Measurements from ENCODE around the gene RBM7.

The RBM7 gene

DNA sequence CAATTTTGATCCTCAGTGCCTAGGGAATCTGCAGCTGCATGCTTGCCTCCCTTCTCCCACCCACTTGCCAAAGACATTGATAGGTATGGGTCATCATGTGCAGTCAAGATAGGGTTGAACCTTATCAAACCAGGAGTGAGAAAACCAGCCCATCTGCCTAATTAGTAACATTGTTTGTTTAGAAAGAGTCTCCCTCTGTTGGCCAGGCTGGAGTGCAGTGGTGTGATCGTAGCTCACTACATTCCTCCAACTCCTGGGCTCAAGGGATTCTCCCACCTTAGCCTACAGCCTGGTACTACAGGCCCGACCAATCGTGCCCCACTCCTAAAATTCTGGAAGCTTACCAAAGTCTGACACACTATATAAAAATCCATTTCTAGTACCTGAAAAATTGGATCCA lies 4.7 kb upstream of the RBM7 start:
- TF ChIP-seq, protein P1, sequence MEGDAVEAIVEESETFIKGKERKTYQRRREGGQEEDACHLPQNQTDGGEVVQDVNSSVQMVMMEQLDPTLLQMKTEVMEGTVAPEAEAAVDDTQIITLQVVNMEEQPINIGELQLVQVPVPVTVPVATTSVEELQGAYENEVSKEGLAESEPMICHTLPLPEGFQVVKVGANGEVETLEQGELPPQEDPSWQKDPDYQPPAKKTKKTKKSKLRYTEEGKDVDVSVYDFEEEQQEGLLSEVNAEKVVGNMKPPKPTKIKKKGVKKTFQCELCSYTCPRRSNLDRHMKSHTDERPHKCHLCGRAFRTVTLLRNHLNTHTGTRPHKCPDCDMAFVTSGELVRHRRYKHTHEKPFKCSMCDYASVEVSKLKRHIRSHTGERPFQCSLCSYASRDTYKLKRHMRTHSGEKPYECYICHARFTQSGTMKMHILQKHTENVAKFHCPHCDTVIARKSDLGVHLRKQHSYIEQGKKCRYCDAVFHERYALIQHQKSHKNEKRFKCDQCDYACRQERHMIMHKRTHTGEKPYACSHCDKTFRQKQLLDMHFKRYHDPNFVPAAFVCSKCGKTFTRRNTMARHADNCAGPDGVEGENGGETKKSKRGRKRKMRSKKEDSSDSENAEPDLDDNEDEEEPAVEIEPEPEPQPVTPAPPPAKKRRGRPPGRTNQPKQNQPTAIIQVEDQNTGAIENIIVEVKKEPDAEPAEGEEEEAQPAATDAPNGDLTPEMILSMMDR (conservative IDR thresholded peaks at IDR 0.05; ENCODE audit: low read length) = peak; percentile 63
- TF ChIP-seq EZH2phosphoT487 (IDR thresholded peaks at IDR 0.05; ENCODE audit: borderline replicate concordance) = no peak
- Histone ChIP-seq H3K9me2 (replicated peaks; ENCODE audit: low read depth, low read length) (no peaks in the 10 kb centered on the region), H3K4me1 (ENCODE audit: insufficient read depth, low read length, poor library complexity, severe bottlenecking) (peaks cover 24% of the 10 kb centered on the region), H3K27me3 (ENCODE audit: insufficient read depth, low read length, poor library complexity, severe bottlenecking) (no peaks in the 10 kb centered on the region), H3K9ac (ENCODE audit: low read depth, low read length, poor library complexity, severe bottlenecking) (no peak overlapping the region), H3K79me2 (ENCODE audit: insufficient read depth, low read length) (peaks cover 23% of the 10 kb centered on the region), H3K9me3 (ENCODE audit: insufficient read depth, low read depth, low read length) (no peaks in the 10 kb centered on the region), H3K36me3 (ENCODE audit: insufficient read depth, low read length) (no peaks in the 10 kb centered on the region), H3F3A (ENCODE audit: low read depth) (peaks cover 3% of the 10 kb centered on the region; the same call in 1 of the 2 replicates), H2AFZ (ENCODE audit: low read length) (no peak overlapping the region), H3K4me3 (ENCODE audit: low read length, poor library complexity, severe bottlenecking) (no peak overlapping the region), H4K20me1 (ENCODE audit: insufficient read depth, low read length, poor library complexity, severe bottlenecking) (peaks cover 6% of the 10 kb centered on the region), H3K4me2 (ENCODE audit: low read depth, low read length, poor library complexity, severe bottlenecking) (no peak overlapping the region)

GRCh38 chr11:114396916-114397315 lies 3.5 kb upstream of the RBM7 start:
- Histone ChIP-seq H3K4me3 (ENCODE audit: low read length, poor library complexity, severe bottlenecking) (no peak overlapping the region), H3F3A (ENCODE audit: low read depth) (peaks cover 3% of the 10 kb centered on the region; the same call in 1 of the 2 replicates), H3K4me1 (ENCODE audit: insufficient read depth, low read length, poor library complexity, severe bottlenecking) (peaks cover 32% of the 10 kb centered on the region), H3K9ac (ENCODE audit: low read depth, low read length, poor library complexity, severe bottlenecking) (no peak overlapping the region), H4K20me1 (ENCODE audit: insufficient read depth, low read length, poor library complexity, severe bottlenecking) (peaks cover 14% of the 10 kb centered on the region), H3K4me2 (ENCODE audit: low read depth, low read length, poor library complexity, severe bottlenecking) (peak overlapping the region; percentile 31), H3K9me2 (replicated peaks; ENCODE audit: low read depth, low read length) (no peaks in the 10 kb centered on the region), H3K27me3 (ENCODE audit: insufficient read depth, low read length, poor library complexity, severe bottlenecking) (no peaks in the 10 kb centered on the region), H3K9me3 (ENCODE audit: insufficient read depth, low read depth, low read length) (no peaks in the 10 kb centered on the region), H3K36me3 (ENCODE audit: insufficient read depth, low read length) (no peaks in the 10 kb centered on the region), H3K79me2 (ENCODE audit: insufficient read depth, low read length) (peaks cover 34% of the 10 kb centered on the region), H2AFZ (ENCODE audit: low read length) (no peak overlapping the region)
- TF ChIP-seq, protein P1 (conservative IDR thresholded peaks at IDR 0.05; ENCODE audit: low read length) = no peak
- TF ChIP-seq EZH2phosphoT487 (IDR thresholded peaks at IDR 0.05; ENCODE audit: borderline replicate concordance) = no peak

DNA sequence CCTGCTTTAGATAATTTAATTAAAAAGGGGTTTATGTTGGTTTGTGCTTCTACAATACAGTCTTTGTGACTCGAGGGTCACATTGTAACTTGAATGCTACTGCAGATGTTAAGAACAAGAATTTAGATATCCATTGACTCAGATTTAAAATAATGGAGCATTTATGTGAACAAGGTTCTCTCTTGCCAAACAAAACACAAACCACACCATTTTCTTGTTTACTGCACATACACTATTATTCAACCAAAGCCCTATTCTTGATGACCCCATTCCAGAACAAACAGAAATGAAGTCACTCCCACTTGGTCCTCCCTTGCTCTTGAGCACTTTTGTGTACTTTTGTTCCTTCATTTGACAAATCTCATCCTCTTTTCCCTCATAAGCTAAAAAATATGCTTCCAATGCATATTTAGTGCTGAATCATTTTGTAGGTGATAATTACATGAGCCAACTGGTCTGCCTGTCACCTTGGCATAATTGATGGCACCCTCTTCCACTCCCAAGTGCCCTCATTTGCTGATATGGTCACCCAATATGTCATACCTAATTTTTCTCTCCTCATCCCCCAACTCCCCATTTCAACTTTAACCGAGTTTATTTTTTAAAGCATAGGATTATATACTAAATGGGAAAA lies 3.0 kb upstream of the RBM7 start:
- no peaks in the 10 kb centered on the region for H3K27me3 ChIP-seq (ENCODE audit: insufficient read depth, low read length, poor library complexity, severe bottlenecking)
- H3F3A ChIP-seq (ENCODE audit: low read depth) = peaks cover 3% of the 10 kb centered on the region; the same call in 1 of the 2 replicates
- H3K9me2 ChIP-seq (replicated peaks; ENCODE audit: low read depth, low read length) = no peaks in the 10 kb centered on the region
- no peak overlapping the region for H3K4me3 ChIP-seq (ENCODE audit: low read length, poor library complexity, severe bottlenecking)
- TF ChIP-seq, protein P1 (conservative IDR thresholded peaks at IDR 0.05; ENCODE audit: low read length) = no peak
- no peak for TF ChIP-seq EZH2phosphoT487 (IDR thresholded peaks at IDR 0.05; ENCODE audit: borderline replicate concordance)
- no peaks in the 10 kb centered on the region for H3K9me3 ChIP-seq (ENCODE audit: insufficient read depth, low read depth, low read length)
- peak overlapping the region; percentile 97 for H3K9ac ChIP-seq (ENCODE audit: low read depth, low read length, poor library complexity, severe bottlenecking)
- peaks cover 35% of the 10 kb centered on the region for H3K4me1 ChIP-seq (ENCODE audit: insufficient read depth, low read length, poor library complexity, severe bottlenecking)
- H4K20me1 ChIP-seq (ENCODE audit: insufficient read depth, low read length, poor library complexity, severe bottlenecking) = peaks cover 18% of the 10 kb centered on the region
- peaks cover 40% of the 10 kb centered on the region for H3K79me2 ChIP-seq (ENCODE audit: insufficient read depth, low read length)
- H3K4me2 ChIP-seq (ENCODE audit: low read depth, low read length, poor library complexity, severe bottlenecking) = peak overlapping the region; percentile 91
- no peak overlapping the region for H2AFZ ChIP-seq (ENCODE audit: low read length)
- H3K36me3 ChIP-seq (ENCODE audit: insufficient read depth, low read length) = no peaks in the 10 kb centered on the region

All from Loucy (cell line).